GM12878 (cell line): ENCODE results near the gene GCNT1. TPM values are rescaled to one million over a fixed set of nuclear protein-coding genes. Genes with fewer than 3 reads are reported as not detected.

ENCODE experiments used
- ATAC-seq: fragments of 200-7000 bp; cut with Tn5 transposase; 3 replicates; pipeline ENCODE4 v1.9.1; 2020; ENCODE audit warnings: mild to moderate bottlenecking, moderate library complexity
- BruUV-seq: library from RNA; stranded (reverse); fragments of 400-500 nt; replicated peaks from 2 replicates; lab custom pipeline; 2021; lab: Mats Ljungman, UMichigan
- CTCF ChIA-PET: fragments of 300-600 bp; sonication (Branson Sonifier 250); formaldehyde crosslinking; extraction: SDS; loops from one replicate; lab custom pipeline; 2021; ENCODE audit warnings: inconsistent platforms; lab: Yijun Ruan, JAX
- POLR2A ChIA-PET: fragments of 350-600 bp; formaldehyde crosslinking; extraction: SDS; loops from one replicate; lab custom pipeline; 2021; ENCODE audit warnings: inconsistent platforms; lab: Charles Lee
- RAD21 ChIA-PET: fragments of 300-600 bp; sonication (Branson Sonifier 250); formaldehyde crosslinking; loops from one replicate; lab custom pipeline; 2023; ENCODE audit warnings: antibody characterized with exemption; ENCODE audit not compliant: unreplicated experiment; lab: Charles Lee
- SMC1A ChIA-PET: fragments of 300-600 bp; sonication (Branson Sonifier 250); formaldehyde crosslinking; loops from one replicate; lab custom pipeline; 2023; ENCODE audit not compliant: unreplicated experiment, uncharacterized antibody; lab: Charles Lee
- DNase-seq: peaks from one replicate; pipeline ENCODE4 v3.0.0-alpha.2; 2011; ENCODE audit warnings: low read depth, low spot score
- FAIRE-seq: peaks from 3 replicates; lab custom pipeline; 2011; peaks lifted over from hg19 to GRCh38; lab: Jason Lieb, UNC
- H2AFZ ChIP-seq: 2 replicates; pipeline ENCODE4 v1.6.0; 2011; ENCODE audit warnings: low read depth, low read length, control low read depth; ENCODE audit not compliant: control insufficient read depth
- H3K27ac ChIP-seq: 2 replicates; pipeline ENCODE4 v1.5.1; 2011; ENCODE audit warnings: control low read depth; ENCODE audit not compliant: control insufficient read depth, insufficient read depth
- H3K27me3 ChIP-seq, 2 experiments: replicated peaks in 1 of 2; 2 replicates each; pipeline versions ENCODE4 v1.6.0 to v1.6.1; 2011; ENCODE audit warnings: low read length in 1 of 2; ENCODE audit not compliant: control insufficient read depth in 2 of 2, insufficient read depth in 2 of 2
- H3K36me3 ChIP-seq, 2 experiments: 2 replicates each; pipeline ENCODE4 v1.5.1; 2011; ENCODE audit warnings: low read length in 1 of 2; ENCODE audit not compliant: control insufficient read depth in 2 of 2, insufficient read depth in 2 of 2
- H3K4me1 ChIP-seq: 2 replicates; pipeline ENCODE4 v1.6.1; 2011; ENCODE audit warnings: mild to moderate bottlenecking, low read length, moderate library complexity, mixed read lengths; ENCODE audit not compliant: control insufficient read depth, insufficient read depth
- H3K4me2 ChIP-seq: 2 replicates; pipeline ENCODE4 v1.6.0; 2011; ENCODE audit warnings: control low read depth; ENCODE audit not compliant: control insufficient read depth, insufficient read depth
- H3K4me3 ChIP-seq: fragments of 200-600 bp; sonication (generic); 2 replicates; pipeline ENCODE4 v1.5.1; 2016
- H3K79me2 ChIP-seq: 2 replicates; pipeline ENCODE4 v1.6.0; 2011; ENCODE audit warnings: low read length; ENCODE audit not compliant: control insufficient read depth, insufficient read depth
- H3K9ac ChIP-seq: 2 replicates; pipeline ENCODE4 v1.8.0; 2011; ENCODE audit warnings: low read length, control low read depth, mixed read lengths; ENCODE audit not compliant: control insufficient read depth, insufficient read depth
- H3K9me3 ChIP-seq: replicated peaks from 3 replicates; pipeline ENCODE4 v1.5.1; 2011; ENCODE audit warnings: mild to moderate bottlenecking, low read length; ENCODE audit not compliant: control insufficient read depth, insufficient read depth
- H4K20me1 ChIP-seq: 2 replicates; pipeline ENCODE4 v1.6.0; 2011; ENCODE audit not compliant: control insufficient read depth, insufficient read depth
- CHD1 ChIP-seq: IDR thresholded peaks from 2 replicates; pipeline ENCODE4 v1.6.1; 2012; ENCODE audit warnings: low read depth, low read length, improper control_type of control experiment
- ESRRA ChIP-seq: IDR thresholded peaks from 2 replicates; pipeline ENCODE4 v1.6.1; 2012; ENCODE audit warnings: mild to moderate bottlenecking, low read length, improper control_type of control experiment
- GABPA ChIP-seq: IDR thresholded peaks from 2 replicates; pipeline ENCODE4 v1.6.1; 2014; ENCODE audit warnings: antibody characterized with exemption, low read depth, mild to moderate bottlenecking, inconsistent platforms
- PML ChIP-seq: IDR thresholded peaks from 2 replicates; pipeline ENCODE4 v1.6.1; 2012; ENCODE audit warnings: low read length, inconsistent platforms
- TBL1XR1 ChIP-seq: IDR thresholded peaks from 2 replicates; pipeline ENCODE4 v1.6.1; 2012; ENCODE audit warnings: low read depth, low read length, improper control_type of control experiment
- ZNF217 ChIP-seq: fragments of 450-650 bp; IDR thresholded peaks from 2 replicates; pipeline ENCODE4 v1.6.1; 2017; ENCODE audit warnings: antibody characterized with exemption, mild to moderate bottlenecking
- ZNF622 ChIP-seq: fragments of 450-650 bp; IDR thresholded peaks from 2 replicates; pipeline ENCODE4 v1.6.1; 2017; ENCODE audit warnings: mild to moderate bottlenecking, inconsistent platforms
- WGBS: methylation state at CpG from one replicate; pipeline ENCODE4 v1.1.6; 2016; ENCODE audit warnings: low lambda C conversion rate; ENCODE audit not compliant: insufficient replicate concordance, insufficient coverage; ENCODE audit errors: missing lambda C conversion rate; 5-methylcytosine and 5-hydroxymethylcytosine counted together
- in situ Hi-C: fragments of 300-500 bp; cut with MboI; formaldehyde crosslinking; loops from 9 replicates; pipeline ENCODE4 v1.14.3; 2018; ENCODE audit warnings: mixed read lengths
- intact Hi-C: fragments of 100-400 bp; cut with micrococcal nuclease; formaldehyde crosslinking; loops from one replicate; pipeline ENCODE4 v1.14.2; 2022; ENCODE audit not compliant: unreplicated experiment
- polyA plus RNA-seq, 11 experiments: library from polyadenylated mRNA; depleted of rRNA in 4 of 11; unstranded in 6 of 11; stranded (reverse) in 5 of 11; fragments of >200 nt; fragmentation: Nextera tagmentation in 4 of 11; fragmentation: Illumina TruSeq in 1 of 11; extraction: Ambion mirVana in 4 of 11; extraction: Trizol in 1 of 11; gene quantifications; 1 replicate in 1 of 11; 2 replicates in 10 of 11; pipeline versions ENCODE4 v1.2.1 to v1.2.3, GENCODE V29; 2011 to 2016; ENCODE audit warnings: inconsistent platforms in 2 of 11, missing spikeins in 2 of 11, low read depth in 1 of 11
- total RNA-seq, 4 experiments: library from RNA; depleted of rRNA in 3 of 4; stranded (reverse); fragments of >200 nt in 3 of 4; fragmentation: Illumina TruSeq in 1 of 4; extraction: Trizol in 1 of 4; gene quantifications; 2 replicates each; pipeline versions ENCODE4 v1.2.1 to v1.2.3, GENCODE V29; 2013 to 2021
- TF ChIP-seq, protein P1 (sequence below): fragments of 450-650 bp; IDR thresholded peaks from 2 replicates; pipeline ENCODE4 v1.6.1; 2018; ENCODE audit warnings: mild to moderate bottlenecking, low read depth, moderate library complexity; ENCODE audit not compliant: partially characterized antibody

GCNT1 gene
- total and polyA plus RNA-seq, 10 of the 15 experiments (the other 5 are each of a cell fraction or from before 2014, with no cell fraction given): 2.8 to 17.8 (median 7.1) TPM

DNA sequence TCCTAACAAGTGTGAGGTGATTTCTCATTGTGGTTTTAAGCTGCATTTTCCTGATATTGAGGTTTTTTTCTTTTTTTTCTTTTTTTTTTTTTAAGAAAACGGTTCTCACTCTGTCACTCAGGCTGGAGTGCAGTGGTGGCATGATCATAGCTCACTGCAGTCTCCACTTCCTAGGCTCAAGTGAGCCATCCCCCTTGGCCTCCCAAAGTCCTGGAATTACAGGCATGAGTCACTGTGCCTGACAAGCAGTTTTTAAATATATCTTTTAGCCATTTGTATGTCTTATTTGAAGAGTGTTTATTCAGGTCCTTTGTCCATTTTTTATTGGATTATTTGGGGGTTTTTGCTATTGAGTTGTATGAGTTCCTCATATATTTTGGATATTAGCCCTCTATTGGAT, 53.8 kb downstream of the GCNT1 start:
- no TSS peak for BruUV-seq
- Histone ChIP-seq H3K79me2 (no peaks in the 10 kb centered on the region), H3K36me3 (no peaks in the 10 kb centered on the region), H3K4me3 (no peak overlapping the region), H3K9me3 (no peaks in the 10 kb centered on the region; the same call in 2 of the 3 replicates), H3K27ac (no peak overlapping the region), H3K4me1 (0 out of 2 replicates have a peak, but pooled peaks cover 2% of the 10 kb centered on the region), H2AFZ (no peak overlapping the region), H3K27me3 (no peaks in the 10 kb centered on the region), H3K9ac (no peak overlapping the region), H3K4me2 (no peak overlapping the region), H4K20me1 (no peaks in the 10 kb centered on the region)
- WGBS: 0% methylated on average over 1 of the region's 1 CpG
- POLR2A ChIA-PET: no interaction called here
- in situ Hi-C loops: no loop called here
- no peak for DNase-seq
- RAD21 ChIA-PET: no interaction called here
- ATAC-seq: no peak
- intact Hi-C loops: no loop called here
- SMC1A ChIA-PET: no interaction called here
- no peak for FAIRE-seq
- CTCF ChIA-PET: no interaction called here
- TF ChIP-seq ZNF622 (no peak), ZNF217 (no peak), ESRRA (no peak), CHD1 (no peak), PML (no peak), GABPA (no peak), TBL1XR1 (no peak)
- TF ChIP-seq, protein P1, sequence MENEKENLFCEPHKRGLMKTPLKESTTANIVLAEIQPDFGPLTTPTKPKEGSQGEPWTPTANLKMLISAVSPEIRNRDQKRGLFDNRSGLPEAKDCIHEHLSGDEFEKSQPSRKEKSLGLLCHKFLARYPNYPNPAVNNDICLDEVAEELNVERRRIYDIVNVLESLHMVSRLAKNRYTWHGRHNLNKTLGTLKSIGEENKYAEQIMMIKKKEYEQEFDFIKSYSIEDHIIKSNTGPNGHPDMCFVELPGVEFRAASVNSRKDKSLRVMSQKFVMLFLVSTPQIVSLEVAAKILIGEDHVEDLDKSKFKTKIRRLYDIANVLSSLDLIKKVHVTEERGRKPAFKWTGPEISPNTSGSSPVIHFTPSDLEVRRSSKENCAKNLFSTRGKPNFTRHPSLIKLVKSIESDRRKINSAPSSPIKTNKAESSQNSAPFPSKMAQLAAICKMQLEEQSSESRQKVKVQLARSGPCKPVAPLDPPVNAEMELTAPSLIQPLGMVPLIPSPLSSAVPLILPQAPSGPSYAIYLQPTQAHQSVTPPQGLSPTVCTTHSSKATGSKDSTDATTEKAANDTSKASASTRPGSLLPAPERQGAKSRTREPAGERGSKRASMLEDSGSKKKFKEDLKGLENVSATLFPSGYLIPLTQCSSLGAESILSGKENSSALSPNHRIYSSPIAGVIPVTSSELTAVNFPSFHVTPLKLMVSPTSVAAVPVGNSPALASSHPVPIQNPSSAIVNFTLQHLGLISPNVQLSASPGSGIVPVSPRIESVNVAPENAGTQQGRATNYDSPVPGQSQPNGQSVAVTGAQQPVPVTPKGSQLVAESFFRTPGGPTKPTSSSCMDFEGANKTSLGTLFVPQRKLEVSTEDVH: no peak
- TF ChIP-seq, all 136 proteins: peak for 0
